GM12875 (cell line): Measurements from ENCODE around the gene GK.
"Not testable (repeated sequence)": the region's sequence is repeated elsewhere in the genome, so short reads cannot be mapped to it uniquely, and the experiment has no call there.

Experiments
- H3K4me3 ChIP-seq: one replicate; pipeline ENCODE4 v1.5.1; 2011; ENCODE audit warnings: low read depth, low read length, control low read depth
- CTCF ChIP-seq: IDR thresholded peaks from 2 replicates; pipeline ENCODE4 v1.5.1; 2011; ENCODE audit warnings: low read depth, mild to moderate bottlenecking, control low read depth, inconsistent platforms, low read length, moderate library complexity, borderline replicate concordance; ENCODE audit not compliant: insufficient read depth

The GK gene

GRCh38 chrX:30748342-30748960 lies 95.2 kb downstream of the GK start:
- H3K4me3 ChIP-seq = no peak overlapping the region
- no peak for TF ChIP-seq CTCF

- H3K4me3 ChIP-seq = no peak overlapping the region
- no peak for TF ChIP-seq CTCF
Observed at GRCh38 chrX:30751497-30751896, 98.3 kb downstream of the GK start.

- H3K4me3 ChIP-seq = no peak overlapping the region
- TF ChIP-seq CTCF = no peak
Observed at GRCh38 chrX:30762755-30763154, 109.5 kb downstream of the GK start.

- H3K4me3 ChIP-seq = not testable (repeated sequence)
Observed at GRCh38 chrX:30773764-30774163, 120.5 kb downstream of the GK start.

GRCh38 chrX:30777575-30777974 lies 124.4 kb downstream of the GK start:
- H3K4me3 ChIP-seq = no peak overlapping the region
- no peak for TF ChIP-seq CTCF

GRCh38 chrX:30779453-30780030 lies 126.3 kb downstream of the GK start:
- TF ChIP-seq CTCF = no peak
- no peak overlapping the region for H3K4me3 ChIP-seq
